HK-2 (cell line): ENCODE results near the gene BUB1B.
A peak's percentile ranks its signal among the peaks of the same experiment; 100 is the strongest.

Source experiments
- DNase-seq: peaks from one replicate; pipeline ENCODE4 v3.0.0-alpha.2; 2018; ENCODE audit not compliant: unreplicated experiment

The BUB1B gene

DNA sequence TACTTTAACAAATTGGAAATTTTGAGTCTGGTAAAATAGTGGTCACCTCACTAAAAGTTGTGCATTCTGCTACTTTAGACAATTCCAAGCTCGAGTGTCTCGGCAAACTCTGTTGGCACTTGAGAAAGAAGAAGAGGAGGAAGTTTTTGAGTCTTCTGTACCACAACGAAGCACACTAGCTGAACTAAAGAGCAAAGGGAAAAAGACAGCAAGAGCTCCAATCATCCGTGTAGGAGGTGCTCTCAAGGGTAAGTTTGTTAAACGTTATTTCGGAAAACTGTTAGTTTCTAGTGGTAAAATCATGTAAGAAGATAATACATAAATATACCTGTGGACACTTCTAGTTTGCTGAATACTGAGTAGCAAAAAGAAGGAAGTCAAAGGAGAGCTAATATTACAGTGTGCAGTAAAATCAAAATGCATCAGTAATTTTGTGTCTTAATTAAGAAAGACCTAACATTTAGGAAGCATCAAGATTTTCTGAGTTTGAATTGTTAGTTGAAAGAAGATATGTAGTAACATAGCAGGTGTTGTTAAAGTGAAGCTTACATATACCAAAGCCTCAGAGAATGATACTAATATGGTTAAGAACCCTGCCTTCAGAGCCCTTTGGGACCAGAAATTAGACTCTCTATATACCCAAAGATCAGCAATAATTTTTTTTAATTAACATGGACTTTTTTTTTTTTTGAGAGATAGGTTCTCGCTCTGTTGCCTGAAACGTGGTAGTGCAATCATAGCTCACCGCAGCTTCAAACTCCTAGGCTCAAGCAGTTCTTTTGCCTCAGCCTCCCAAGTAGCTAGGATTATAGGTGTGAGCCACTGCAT is 23.0 kb downstream of the BUB1B start:
- DNase-seq: no peak

DNA sequence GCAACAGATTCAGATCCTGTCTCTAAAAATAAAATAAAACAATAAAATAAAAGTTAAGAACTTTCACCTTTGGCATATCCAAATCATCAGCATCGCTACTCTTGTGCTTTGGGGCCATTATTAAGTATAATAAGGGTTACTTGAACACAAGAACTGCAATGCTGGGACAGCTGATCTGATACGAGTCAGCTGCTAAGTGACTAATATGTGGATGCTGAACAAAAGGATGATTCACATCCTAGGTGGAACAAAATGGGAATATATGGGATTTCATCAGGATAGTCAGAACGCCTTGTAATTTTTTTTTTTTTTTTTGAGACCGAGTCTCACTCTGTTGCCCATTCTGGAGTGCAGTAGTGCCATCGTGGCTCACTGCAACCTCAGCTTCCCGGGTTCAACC is 29.7 kb downstream of the BUB1B start:
- DNase-seq: peak; percentile 2

DNA sequence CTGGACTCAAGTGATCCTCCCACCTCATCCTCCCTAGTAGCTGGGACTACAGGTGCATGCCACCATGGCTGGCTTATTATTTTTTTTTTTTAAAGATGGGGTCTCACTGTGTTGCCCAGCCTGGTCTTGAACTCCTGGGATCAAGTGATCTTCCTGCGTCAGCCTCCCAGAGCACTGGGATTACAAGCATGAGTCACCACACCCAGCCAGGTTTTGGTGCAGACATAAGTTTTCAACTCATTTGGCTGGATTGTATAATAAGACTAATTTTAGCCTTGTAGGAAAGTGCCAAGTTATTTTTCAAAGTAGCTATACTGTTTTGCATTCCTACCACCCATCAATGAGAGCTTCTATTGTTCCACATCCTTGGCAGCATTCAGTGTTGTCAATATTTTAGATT is 32.1 kb downstream of the BUB1B start:
- no peak for DNase-seq

GRCh38 chr15:40197434-40197833 is 36.6 kb downstream of the BUB1B start:
- DNase-seq: no peak

DNA sequence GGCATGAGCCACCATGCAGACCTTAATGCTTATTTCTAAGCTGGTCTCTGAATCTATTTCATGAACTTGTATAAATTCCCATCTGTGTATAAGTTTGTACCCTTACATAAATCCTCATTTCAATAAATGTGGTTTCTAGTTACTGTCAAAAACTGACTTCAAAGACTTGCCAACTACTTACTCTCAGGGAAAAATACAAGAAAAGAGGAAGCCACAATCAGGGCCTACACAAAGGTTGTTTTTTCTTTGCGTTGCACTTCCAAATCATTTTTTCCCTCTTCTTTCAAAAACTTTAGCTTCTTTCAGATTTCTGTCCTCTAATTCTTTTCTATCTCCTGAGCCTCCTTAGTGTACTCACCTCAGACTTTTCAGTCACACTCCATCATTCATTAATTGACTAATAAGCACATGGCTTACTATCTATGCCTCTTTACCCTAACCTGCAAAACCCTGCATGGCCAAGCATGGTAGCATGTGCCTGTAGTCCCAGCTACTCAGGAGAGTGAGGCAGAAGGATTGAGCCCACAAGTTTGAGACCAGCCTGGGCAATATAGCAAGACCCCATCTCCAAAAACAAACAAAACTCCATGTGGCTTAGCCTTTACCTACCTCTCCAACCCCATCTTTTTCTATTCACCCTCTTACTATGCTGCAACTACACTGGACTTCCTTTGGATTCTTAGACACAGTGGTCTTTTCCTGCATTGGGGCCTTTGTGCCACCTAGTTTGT is 37.7 kb downstream of the BUB1B start:
- no peak for DNase-seq

DNA sequence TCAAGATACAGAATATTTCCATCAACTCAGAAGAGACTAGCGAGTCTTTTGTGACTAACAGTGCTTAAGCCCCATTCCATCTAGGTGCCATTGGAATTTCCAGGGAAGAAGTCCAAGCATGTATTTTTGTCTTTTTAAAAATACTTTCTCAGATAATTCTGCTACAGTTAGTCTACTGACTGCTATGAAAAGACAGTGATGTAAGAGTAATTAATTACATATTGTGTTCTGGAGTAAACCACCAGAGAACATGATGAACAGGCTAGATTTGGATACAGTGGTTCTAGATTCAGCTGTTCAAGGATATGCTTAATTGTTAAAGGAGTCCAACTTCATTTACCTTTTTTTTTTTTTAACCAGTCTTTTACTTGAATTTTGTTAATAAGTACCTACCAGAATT is 43.2 kb downstream of the BUB1B start:
- DNase-seq: no peak

GRCh38 chr15:40217166-40217824 is 56.4 kb downstream of the BUB1B start:
- DNase-seq: peak; percentile 8

DNA sequence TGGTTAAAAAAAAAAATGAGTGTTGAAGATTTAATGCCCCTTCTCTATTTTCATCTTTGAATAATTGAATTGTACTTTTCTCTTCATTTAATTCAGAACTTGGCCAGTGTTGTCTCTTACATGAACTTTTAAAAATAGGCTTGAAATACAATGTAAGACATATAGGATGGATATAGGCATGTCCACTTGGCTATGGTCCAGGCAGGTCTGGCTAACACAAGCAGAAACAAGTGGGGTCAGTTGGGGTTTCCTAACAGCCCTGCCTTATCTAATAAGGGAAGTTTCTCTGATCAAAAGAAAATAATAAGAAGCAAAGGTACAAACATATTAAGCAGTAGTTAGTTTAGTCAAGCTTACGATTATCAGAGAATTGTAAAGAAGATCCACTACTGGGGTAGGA is 58.9 kb downstream of the BUB1B start:
- DNase-seq: no peak

- DNase-seq: no peak
Observed at GRCh38 chr15:40222131-40222530, 61.3 kb downstream of the BUB1B start.

- DNase-seq: no peak
Observed at GRCh38 chr15:40226736-40227135, 65.9 kb downstream of the BUB1B start.

DNA sequence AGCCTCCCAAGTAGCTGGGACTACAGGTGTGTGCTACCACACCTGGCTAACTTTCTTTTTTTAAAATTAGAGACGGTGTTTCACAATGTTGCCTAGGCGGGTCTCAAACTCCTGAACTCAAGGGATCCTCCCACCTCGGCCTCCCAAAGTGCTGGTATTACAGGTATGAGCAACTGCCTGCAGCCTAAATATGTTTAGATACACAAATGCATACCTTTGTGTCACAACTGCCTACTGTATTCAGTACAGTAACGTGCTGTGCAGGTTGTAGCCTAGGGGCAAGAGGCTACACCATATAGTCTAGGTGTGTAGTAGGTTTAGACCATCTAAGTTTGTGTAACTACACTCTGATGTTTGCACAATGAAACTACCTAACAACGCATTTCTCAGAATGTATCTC is 68.4 kb downstream of the BUB1B start:
- no peak for DNase-seq

- no peak for DNase-seq
Observed at GRCh38 chr15:40229956-40230355, 69.1 kb downstream of the BUB1B start.

DNA sequence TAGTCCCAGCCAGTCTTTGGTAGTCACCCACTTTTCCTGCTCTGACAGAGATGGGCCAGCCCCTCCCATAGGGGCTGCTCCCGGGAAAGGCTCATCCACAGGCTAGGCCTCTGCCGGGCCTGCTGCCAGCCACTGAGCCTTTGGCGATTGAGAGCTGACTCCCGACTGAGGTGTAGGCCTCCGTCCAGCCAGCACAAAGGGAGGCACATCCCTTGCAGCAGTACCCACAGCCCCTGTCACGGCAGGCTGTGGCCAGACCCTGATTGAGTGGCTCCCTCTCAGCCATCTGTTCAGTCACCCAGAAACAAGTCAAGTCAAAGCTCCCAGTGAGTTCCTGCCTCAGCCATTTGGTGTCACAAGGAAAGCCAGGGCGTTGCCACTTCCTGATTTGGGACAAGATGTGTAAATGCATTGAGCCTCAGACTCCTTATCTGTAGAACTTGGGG is 71.8 kb downstream of the BUB1B start:
- DNase-seq: no peak

DNA sequence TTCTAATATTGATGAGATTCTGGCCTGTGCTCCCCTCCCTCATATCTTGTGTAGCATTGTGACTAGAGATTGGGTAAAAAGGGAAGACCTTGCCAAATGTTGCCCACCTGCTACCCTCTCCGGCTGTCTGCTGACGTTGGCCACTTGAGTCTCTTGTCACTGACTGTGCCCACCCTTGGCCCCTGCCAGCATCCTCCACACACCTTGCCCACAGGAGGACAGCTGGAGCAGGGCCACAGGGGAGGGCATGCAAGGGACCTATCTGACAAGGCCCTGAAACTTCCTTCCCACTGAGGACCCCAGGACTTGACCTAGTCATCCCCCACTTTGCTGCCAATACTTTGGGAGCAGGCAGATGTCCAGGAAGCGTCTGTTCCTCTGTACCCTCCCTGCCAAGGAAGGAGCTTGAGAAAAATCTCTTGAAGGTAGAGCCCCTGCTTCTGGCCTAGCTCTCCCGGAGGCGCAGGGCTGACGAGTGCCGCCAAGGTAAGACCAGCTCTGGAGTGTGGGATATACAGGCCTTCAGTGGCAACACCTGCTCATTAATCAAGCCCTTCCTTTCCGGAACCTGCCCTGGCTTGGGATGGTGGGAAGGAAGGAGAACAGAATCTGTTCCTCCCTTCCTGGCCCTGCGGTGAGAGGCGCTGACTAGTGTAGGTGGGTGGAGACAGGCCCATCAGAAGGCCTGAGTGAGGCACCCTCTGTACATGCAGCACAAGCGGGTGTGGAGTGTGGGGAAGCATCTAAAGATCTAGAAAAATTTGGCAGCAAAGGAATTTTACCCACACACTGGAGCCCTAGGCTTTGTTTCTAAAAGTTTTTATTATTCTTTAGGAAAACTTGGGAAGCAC is 73.1 kb downstream of the BUB1B start:
- DNase-seq: no peak

DNA sequence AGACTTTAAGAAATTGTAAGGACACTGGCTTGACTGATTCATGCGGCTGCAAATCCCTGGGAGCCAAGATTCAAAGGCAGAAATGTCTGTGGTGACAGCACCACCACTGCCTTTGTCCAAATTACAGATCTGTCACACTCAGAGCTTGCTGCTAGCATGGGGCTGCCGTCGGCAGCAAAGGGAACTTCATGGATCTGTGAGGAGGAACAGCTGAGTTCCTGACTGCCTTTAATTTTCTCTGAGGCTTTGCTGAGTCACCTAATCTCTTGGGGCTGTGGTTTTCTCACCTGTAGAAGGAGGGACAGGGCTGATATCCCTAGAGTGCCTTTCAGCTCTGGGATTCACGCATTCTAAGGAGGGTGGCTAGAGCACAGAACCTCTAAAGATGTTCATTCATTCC is 73.9 kb downstream of the BUB1B start:
- DNase-seq: no peak

GRCh38 chr15:40235201-40235885 is 74.5 kb downstream of the BUB1B start:
- DNase-seq: no peak

- peak; percentile 77 for DNase-seq
Observed at GRCh38 chr15:40238532-40239403, 77.9 kb downstream of the BUB1B start, which contains the start of gene PAK6. PAK6 (plus strand) TSS chr15:40239063; CDS start chr15:40264786, 25,723 bp downstream.

DNA sequence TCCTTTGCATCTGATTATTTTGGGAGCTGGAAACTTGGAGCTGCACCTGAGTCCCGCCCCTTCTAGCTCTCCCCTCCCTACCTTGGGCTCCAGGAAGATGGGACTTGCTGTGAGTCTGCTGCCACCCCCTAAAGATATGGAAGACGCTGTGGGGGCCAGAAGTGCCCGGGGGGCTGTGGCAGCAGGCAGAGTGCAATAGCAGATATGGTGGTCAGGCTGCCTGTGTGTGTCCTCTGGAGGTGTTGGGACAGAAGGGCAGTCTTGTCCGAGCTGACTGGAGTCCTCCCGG is 78.5 kb downstream of the BUB1B start:
- DNase-seq: no peak

- no peak for DNase-seq
Observed at GRCh38 chr15:40239693-40240618, 79.1 kb downstream of the BUB1B start.
